ENCODE results near the gene ZBTB44. TPM values are rescaled to one million over a fixed set of nuclear protein-coding genes. Genes with fewer than 3 reads are reported as not detected.

ZBTB44 gene
- total RNA-seq, 2 donors from 2014 or later = 25.4 to 32.9 TPM

- Histone ChIP-seq H3K4me3 (no peak overlapping the region), H3K36me3 (replicated peaks in 1 of 2; ENCODE audit: insufficient read depth in 1 of 2, low read depth in 2 of 2) (no peaks in the 10 kb centered on the region), H3K27me3 (no peaks in the 10 kb centered on the region), H3K9me3 (no peaks in the 10 kb centered on the region), H3K4me1 (peaks cover 8% of the 10 kb centered on the region), H3K27ac (no peak overlapping the region)
- DNase-seq = peak in 1 of 4 donors; percentile 10
- TF ChIP-seq, protein P1, sequence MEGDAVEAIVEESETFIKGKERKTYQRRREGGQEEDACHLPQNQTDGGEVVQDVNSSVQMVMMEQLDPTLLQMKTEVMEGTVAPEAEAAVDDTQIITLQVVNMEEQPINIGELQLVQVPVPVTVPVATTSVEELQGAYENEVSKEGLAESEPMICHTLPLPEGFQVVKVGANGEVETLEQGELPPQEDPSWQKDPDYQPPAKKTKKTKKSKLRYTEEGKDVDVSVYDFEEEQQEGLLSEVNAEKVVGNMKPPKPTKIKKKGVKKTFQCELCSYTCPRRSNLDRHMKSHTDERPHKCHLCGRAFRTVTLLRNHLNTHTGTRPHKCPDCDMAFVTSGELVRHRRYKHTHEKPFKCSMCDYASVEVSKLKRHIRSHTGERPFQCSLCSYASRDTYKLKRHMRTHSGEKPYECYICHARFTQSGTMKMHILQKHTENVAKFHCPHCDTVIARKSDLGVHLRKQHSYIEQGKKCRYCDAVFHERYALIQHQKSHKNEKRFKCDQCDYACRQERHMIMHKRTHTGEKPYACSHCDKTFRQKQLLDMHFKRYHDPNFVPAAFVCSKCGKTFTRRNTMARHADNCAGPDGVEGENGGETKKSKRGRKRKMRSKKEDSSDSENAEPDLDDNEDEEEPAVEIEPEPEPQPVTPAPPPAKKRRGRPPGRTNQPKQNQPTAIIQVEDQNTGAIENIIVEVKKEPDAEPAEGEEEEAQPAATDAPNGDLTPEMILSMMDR (IDR thresholded peaks at IDR 0.05) = no peak
- TF ChIP-seq POLR2A (IDR thresholded peaks at IDR 0.05) = no peak
- ATAC-seq = no peak
- intact Hi-C loops (cut with DNase I) = loop anchor here (10.0 kb wide), 1 partner anchor 97 kb away; the partner anchor contains the start of gene ZBTB44
- WGBS, 2 donors = 79 to 81% methylated on average over 20 to 21 of the region's 21 CpGs
These were observed 97.3 kb downstream of the ZBTB44 start for GRCh38 chr11:130217133-130218031.

GRCh38 chr11:130216591-130217132, 98.1 kb downstream of the ZBTB44 start:
- no peak for TF ChIP-seq POLR2A (IDR thresholded peaks at IDR 0.05)
- TF ChIP-seq, protein P1 (IDR thresholded peaks at IDR 0.05) = no peak
- H3K36me3 ChIP-seq (replicated peaks in 1 of 2; ENCODE audit: insufficient read depth in 1 of 2, low read depth in 2 of 2) = no peaks in the 10 kb centered on the region
- ATAC-seq (no peak), DNase-seq (peak in 1 of 4 donors; percentile 6)
- H3K27ac ChIP-seq = no peak overlapping the region
- 66 to 74% methylated on average over 12 to 17 of the region's 17 CpGs for WGBS, 2 donors
- intact Hi-C loops (cut with DNase I) = loop anchor here (10.0 kb wide), 1 partner anchor 98 kb away; the partner anchor contains the start of gene ZBTB44
- peaks cover 8% of the 10 kb centered on the region for H3K4me1 ChIP-seq
- H3K27me3 ChIP-seq = no peaks in the 10 kb centered on the region
- no peaks in the 10 kb centered on the region for H3K9me3 ChIP-seq
- no peak overlapping the region for H3K4me3 ChIP-seq

- no peak overlapping the region for H3K27ac ChIP-seq
- no peak overlapping the region for H3K4me3 ChIP-seq
- H3K27me3 ChIP-seq = no peaks in the 10 kb centered on the region
- DNase-seq (no peak), ATAC-seq (no peak)
- H3K9me3 ChIP-seq = no peaks in the 10 kb centered on the region
- H3K4me1 ChIP-seq = peaks cover 8% of the 10 kb centered on the region
- 56 to 69% methylated on average over 3 to 4 of the region's 4 CpGs for WGBS, 2 donors
- H3K36me3 ChIP-seq (replicated peaks in 1 of 2; ENCODE audit: insufficient read depth in 1 of 2, low read depth in 2 of 2) = no peaks in the 10 kb centered on the region
- intact Hi-C loops (cut with DNase I) = loop anchor here (10.0 kb wide), 1 partner anchor 99 kb away; the partner anchor contains the start of gene ZBTB44
- no peak for TF ChIP-seq POLR2A (IDR thresholded peaks at IDR 0.05)
- TF ChIP-seq, protein P1 (IDR thresholded peaks at IDR 0.05) = no peak
These were observed 98.5 kb downstream of the ZBTB44 start for GRCh38 chr11:130216221-130216550.

GRCh38 chr11:130215531-130216220, 99.0 kb downstream of the ZBTB44 start:
- ATAC-seq = no peak
- Histone ChIP-seq H3K36me3 (replicated peaks in 1 of 2; ENCODE audit: insufficient read depth in 1 of 2, low read depth in 2 of 2) (no peaks in the 10 kb centered on the region), H3K4me3 (no peak overlapping the region), H3K27ac (no peak overlapping the region), H3K4me1 (peaks cover 8% of the 10 kb centered on the region), H3K27me3 (no peaks in the 10 kb centered on the region), H3K9me3 (no peaks in the 10 kb centered on the region)
- peak in 1 of 4 donors; percentile 18 for DNase-seq
- WGBS, 2 donors = 58 to 59% methylated on average over 13 of the region's 13 CpGs
- TF ChIP-seq POLR2A (IDR thresholded peaks at IDR 0.05) = no peak
- TF ChIP-seq, protein P1 (IDR thresholded peaks at IDR 0.05) = no peak
- intact Hi-C loops (cut with DNase I) = loop anchor here (10.0 kb wide), 1 partner anchor 99 kb away; the partner anchor contains the start of gene ZBTB44

All from body of pancreas (tissue), 4 donors.